ENCODE measurements around the gene EMILIN3.

DNA sequence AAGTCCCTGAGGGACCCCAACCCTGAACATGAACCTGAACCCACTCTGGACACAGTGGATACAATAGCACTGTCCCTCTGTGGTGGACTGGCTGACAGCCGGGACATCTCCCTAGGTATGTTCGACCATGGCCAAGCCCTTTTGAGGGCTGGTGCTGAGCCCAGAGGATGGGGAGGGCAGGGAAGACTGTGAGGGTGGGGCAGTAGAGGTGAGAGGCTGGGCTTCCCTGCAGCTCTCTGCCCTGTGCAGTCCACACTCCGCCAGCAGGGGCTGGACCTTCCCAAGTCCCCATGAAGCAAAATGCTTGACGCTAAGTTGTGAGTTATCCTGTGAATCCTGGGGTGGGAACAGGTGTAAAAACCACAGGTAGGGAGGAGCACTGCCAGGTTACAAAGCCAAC is 14.5 kb downstream of the EMILIN3 start:
- TF ChIP-seq, protein P1, sequence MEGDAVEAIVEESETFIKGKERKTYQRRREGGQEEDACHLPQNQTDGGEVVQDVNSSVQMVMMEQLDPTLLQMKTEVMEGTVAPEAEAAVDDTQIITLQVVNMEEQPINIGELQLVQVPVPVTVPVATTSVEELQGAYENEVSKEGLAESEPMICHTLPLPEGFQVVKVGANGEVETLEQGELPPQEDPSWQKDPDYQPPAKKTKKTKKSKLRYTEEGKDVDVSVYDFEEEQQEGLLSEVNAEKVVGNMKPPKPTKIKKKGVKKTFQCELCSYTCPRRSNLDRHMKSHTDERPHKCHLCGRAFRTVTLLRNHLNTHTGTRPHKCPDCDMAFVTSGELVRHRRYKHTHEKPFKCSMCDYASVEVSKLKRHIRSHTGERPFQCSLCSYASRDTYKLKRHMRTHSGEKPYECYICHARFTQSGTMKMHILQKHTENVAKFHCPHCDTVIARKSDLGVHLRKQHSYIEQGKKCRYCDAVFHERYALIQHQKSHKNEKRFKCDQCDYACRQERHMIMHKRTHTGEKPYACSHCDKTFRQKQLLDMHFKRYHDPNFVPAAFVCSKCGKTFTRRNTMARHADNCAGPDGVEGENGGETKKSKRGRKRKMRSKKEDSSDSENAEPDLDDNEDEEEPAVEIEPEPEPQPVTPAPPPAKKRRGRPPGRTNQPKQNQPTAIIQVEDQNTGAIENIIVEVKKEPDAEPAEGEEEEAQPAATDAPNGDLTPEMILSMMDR (IDR thresholded peaks at IDR 0.05; ENCODE audit: borderline replicate concordance, extremely low read depth, low read length, poor library complexity, severe bottlenecking): no peak
- no peak for TF ChIP-seq EZH2 (IDR thresholded peaks at IDR 0.05; ENCODE audit: borderline replicate concordance, low read depth, low read length, severe bottlenecking)

Measured in DND-41 (cell line).